GM23338 (cell line): ENCODE data around the gene LDB3. TPM values are rescaled to one million over a fixed set of nuclear protein-coding genes. Genes with fewer than 3 reads are reported as not detected.

ENCODE experiments used
- ATAC-seq: fragments of 200-7000 bp; cut with Tn5 transposase; 3 replicates; pipeline ENCODE4 v1.9.1; 2020
- DNase-seq: peaks from one replicate; pipeline ENCODE4 v3.0.0-alpha.2; 2015; ENCODE audit warnings: low spot score
- H2AFZ ChIP-seq: fragments of 200-600 bp; sonication (generic); 2 replicates; pipeline ENCODE4 v1.8.0; 2016; ENCODE audit warnings: antibody characterized with exemption, mild to moderate bottlenecking, moderate library complexity
- H3F3A ChIP-seq: fragments of 200-600 bp; sonication (generic); replicated peaks from 2 replicates; pipeline ENCODE4 v1.8.0; 2017; ENCODE audit warnings: antibody characterized with exemption, mixed run types, low read depth
- H3K27ac ChIP-seq: fragments of 200-600 bp; sonication (generic); 2 replicates; pipeline ENCODE4 v1.6.1; 2016; ENCODE audit warnings: low read depth
- H3K27me3 ChIP-seq: fragments of 200-600 bp; sonication (generic); 2 replicates; pipeline ENCODE4 v1.8.0; 2016; ENCODE audit warnings: mild to moderate bottlenecking, mixed run types, moderate library complexity; ENCODE audit not compliant: insufficient read depth
- H3K36me3 ChIP-seq: fragments of 200-600 bp; sonication (generic); 2 replicates; pipeline ENCODE4 v1.8.0; 2016; ENCODE audit warnings: mild to moderate bottlenecking; ENCODE audit not compliant: insufficient read depth
- H3K4me1 ChIP-seq: fragments of 200-600 bp; sonication (generic); 2 replicates; pipeline ENCODE4 v1.8.0; 2016; ENCODE audit warnings: mild to moderate bottlenecking, moderate library complexity; ENCODE audit not compliant: insufficient read depth
- H3K4me2 ChIP-seq: fragments of 200-600 bp; sonication (generic); 2 replicates; pipeline ENCODE4 v1.7.1; 2017; ENCODE audit warnings: mixed run types
- H3K4me3 ChIP-seq: fragments of 200-600 bp; sonication (generic); 2 replicates; pipeline ENCODE4 v1.6.1; 2016; ENCODE audit warnings: mixed run types
- H3K79me2 ChIP-seq: fragments of 200-600 bp; sonication (generic); replicated peaks from 2 replicates; pipeline ENCODE4 v1.8.0; 2017; ENCODE audit warnings: mild to moderate bottlenecking; ENCODE audit not compliant: insufficient read depth
- H3K9me2 ChIP-seq: fragments of 200-600 bp; sonication (generic); 2 replicates; pipeline ENCODE4 v1.8.0; 2017; ENCODE audit not compliant: insufficient read depth
- H4K20me1 ChIP-seq: fragments of 200-600 bp; sonication (generic); replicated peaks from 2 replicates; pipeline ENCODE4 v1.8.0; 2017; ENCODE audit warnings: mild to moderate bottlenecking; ENCODE audit not compliant: insufficient read depth
- H3K27ac Mint-ChIP-seq: 2 replicates; pipeline ENCODE4 v1.8.0; 2020; ENCODE audit warnings: inconsistent platforms, mild to moderate bottlenecking, moderate library complexity, mixed read lengths
- H3K27me3 Mint-ChIP-seq: 3 replicates; pipeline ENCODE4 v1.8.0; 2022; ENCODE audit warnings: low read depth, mild to moderate bottlenecking, moderate library complexity, mixed read lengths, inconsistent platforms; ENCODE audit not compliant: insufficient read depth, poor library complexity
- H3K36me3 Mint-ChIP-seq: 3 replicates; pipeline ENCODE4 v1.8.0; 2021; ENCODE audit warnings: low read depth, mild to moderate bottlenecking, inconsistent platforms, moderate library complexity, mixed read lengths
- H3K4me1 Mint-ChIP-seq: 3 replicates; pipeline ENCODE4 v1.8.0; 2020; ENCODE audit warnings: mild to moderate bottlenecking, inconsistent platforms, mixed read lengths
- H3K4me3 Mint-ChIP-seq: 3 replicates; pipeline ENCODE4 v1.8.0; 2021; ENCODE audit warnings: moderate library complexity, mild to moderate bottlenecking, inconsistent platforms, mixed read lengths
- H3K9me3 Mint-ChIP-seq: 3 replicates; pipeline ENCODE4 v1.8.0; 2020; ENCODE audit warnings: moderate library complexity, mild to moderate bottlenecking, inconsistent platforms, mixed read lengths
- CTCF ChIP-seq, 2 experiments: fragments of 200-600 bp in 1 of 2; sonication (generic) in 1 of 2; conservative IDR thresholded peaks; 2 replicates each; pipeline versions ENCODE4 v1.5.1 to v1.6.1; 2016 to 2017; ENCODE audit warnings: antibody characterized with exemption in 2 of 2, low read depth in 2 of 2, mild to moderate bottlenecking in 2 of 2, moderate library complexity in 1 of 2
- ETS1 ChIP-seq: IDR thresholded peaks from 2 replicates; pipeline ENCODE4 v1.6.1; 2016; ENCODE audit warnings: antibody characterized with exemption
- EZH2phosphoT487 ChIP-seq: fragments of 200-600 bp; sonication (generic); IDR thresholded peaks from one replicate; pipeline ENCODE4 v1.8.1; 2018; ENCODE audit warnings: antibody characterized with exemption; ENCODE audit not compliant: unreplicated experiment
- NANOG ChIP-seq: IDR thresholded peaks from 2 replicates; pipeline ENCODE4 v1.6.1; 2016; ENCODE audit warnings: antibody characterized with exemption, borderline replicate concordance
- REST ChIP-seq: IDR thresholded peaks from one replicate; pipeline ENCODE4 v1.6.1; 2018; ENCODE audit warnings: antibody characterized with exemption; ENCODE audit not compliant: unreplicated experiment
- STAT1 ChIP-seq: IDR thresholded peaks from one replicate; pipeline ENCODE4 v1.6.1; 2016; ENCODE audit warnings: antibody characterized with exemption; ENCODE audit not compliant: unreplicated experiment
- ZNF114 ChIP-seq: fragments of 250-450 bp; sonication (Bioruptor Pico); IDR thresholded peaks from 2 replicates; pipeline ENCODE4 v1.5.0; 2020; ENCODE audit warnings: mild to moderate bottlenecking, moderate library complexity
- ZNF331 ChIP-seq: fragments of 250-450 bp; sonication (Bioruptor Pico); IDR thresholded peaks from 2 replicates; pipeline ENCODE4 v1.5.0; 2020; ENCODE audit warnings: low read depth, mild to moderate bottlenecking, moderate library complexity
- polyA plus RNA-seq: library from polyadenylated mRNA; unstranded; fragments of >200 nt; fragmentation: Nextera tagmentation; extraction: Ambion mirVana; gene quantifications from 2 replicates; pipeline ENCODE4 v1.2.1, GENCODE V29; 2016
- total RNA-seq: library from RNA; depleted of rRNA; stranded (reverse); fragments of >200 nt; shearing (Covaris generic); gene quantifications from 2 replicates; pipeline ENCODE4 v1.2.3, GENCODE V29; 2014

LDB3 gene
- total and polyA plus RNA-seq, 2 experiments from 2014 or later = 0.14 to 0.16 TPM

DNA sequence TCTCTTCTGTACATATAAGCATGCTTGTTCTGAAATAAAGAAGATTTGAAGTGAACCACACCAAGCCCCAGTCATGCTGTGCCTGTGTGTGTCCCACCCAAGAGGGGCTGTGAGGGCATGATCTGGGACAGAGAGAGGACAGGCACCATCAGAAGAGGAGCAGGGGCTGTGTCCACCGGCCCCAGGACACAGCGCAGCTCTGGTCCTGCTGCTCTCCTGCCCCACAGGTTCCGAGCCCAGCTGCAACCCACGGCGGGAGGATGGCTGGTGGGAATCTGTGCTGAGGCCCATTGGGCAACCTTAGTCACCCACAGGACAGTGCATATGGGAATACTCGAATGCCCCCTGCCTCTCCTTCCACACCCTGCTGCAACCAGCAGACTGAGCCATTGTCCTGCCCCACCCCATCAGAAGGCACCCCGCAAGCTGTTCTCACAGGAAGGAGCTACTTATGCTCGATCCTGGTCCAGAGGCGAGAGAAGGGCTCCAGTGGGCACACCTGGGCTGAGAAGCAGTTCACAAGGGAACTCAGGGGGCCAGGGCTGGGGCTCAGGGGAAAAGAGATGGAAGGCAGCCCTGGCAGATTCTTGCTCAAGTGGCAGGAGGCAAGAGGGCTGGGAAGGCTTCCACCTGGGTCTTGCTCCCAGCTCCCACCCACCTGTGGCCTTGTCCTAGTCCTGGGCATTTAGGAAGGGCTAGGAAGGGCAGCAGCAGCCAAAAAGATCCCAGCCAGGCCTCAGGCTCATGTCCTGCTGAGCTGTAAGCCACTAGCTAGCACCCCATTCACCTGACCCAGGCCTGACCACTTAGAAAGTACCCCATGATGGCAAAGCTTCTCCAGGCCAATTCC lies 31.9 kb downstream of the LDB3 start (continued):
- TF ChIP-seq REST = no peak
- no peak for TF ChIP-seq STAT1
- TF ChIP-seq ETS1 = no peak
- no peak for TF ChIP-seq NANOG
- TF ChIP-seq ZNF331 (CRISPR knock-in tag) = no peak

DNA sequence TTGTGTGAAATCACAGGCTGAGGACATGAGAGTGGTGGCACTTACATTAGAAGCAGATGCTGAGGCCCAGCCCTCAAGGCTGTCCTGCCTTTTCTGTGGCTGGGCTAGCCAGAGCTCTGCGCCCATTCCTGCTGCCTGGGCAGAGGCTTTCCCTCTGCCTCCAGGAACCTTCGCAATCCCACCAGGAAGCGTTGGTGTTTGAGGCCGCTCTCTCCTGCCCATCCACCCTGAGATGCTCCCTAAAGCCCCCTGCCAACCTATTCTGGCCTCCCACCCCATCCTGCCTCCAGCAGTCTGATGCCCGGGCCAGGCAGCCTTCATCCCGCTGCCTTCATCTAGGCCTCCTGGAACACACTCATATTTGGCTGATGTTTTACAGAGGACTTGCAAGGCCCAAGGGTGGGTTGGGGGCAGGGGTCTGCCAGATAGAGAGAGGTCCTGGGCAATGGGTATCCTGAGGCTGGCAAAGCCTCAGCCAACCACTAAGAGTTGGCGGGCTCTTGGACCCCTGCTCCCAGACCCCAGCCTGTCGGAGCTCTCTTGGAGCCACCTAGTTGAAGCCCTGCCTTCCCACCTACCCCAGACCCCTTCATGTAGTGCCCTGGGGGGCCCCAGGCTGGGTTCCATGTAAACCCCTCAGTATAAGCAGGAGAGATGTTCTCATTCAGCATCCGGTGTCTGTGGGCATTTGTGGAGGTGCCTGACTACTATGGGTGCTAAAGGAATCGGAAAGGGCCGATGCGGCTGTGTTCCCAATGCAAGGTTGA lies 32.7 kb downstream of the LDB3 start:
- H3K27ac ChIP-seq = no peak overlapping the region
- H3K4me3 Mint-ChIP-seq = no peak overlapping the region

More for the DNA sequence above, 32.7 kb downstream of the LDB3 start:
- Histone ChIP-seq H3K4me2 (no peak overlapping the region), H3K36me3 (no peaks in the 10 kb centered on the region), H3K9me2 (peaks cover 8% of the 10 kb centered on the region; the same call in 1 of the 2 replicates), H2AFZ (no peak overlapping the region), H3F3A (no peaks in the 10 kb centered on the region), H3K4me1 (peaks cover 10% of the 10 kb centered on the region), H3K4me3 (no peak overlapping the region), H3K27me3 (no peaks in the 10 kb centered on the region), H4K20me1 (no peaks in the 10 kb centered on the region), H3K79me2 (no peaks in the 10 kb centered on the region)
- DNase-seq = no peak
- H3K27ac Mint-ChIP-seq = no peak overlapping the region
- peaks cover 6% of the 10 kb centered on the region for H3K27me3 Mint-ChIP-seq
- no peaks in the 10 kb centered on the region; the same call in 2 of the 3 replicates for H3K36me3 Mint-ChIP-seq
- no peak for ATAC-seq
- H3K9me3 Mint-ChIP-seq = no peaks in the 10 kb centered on the region
- peaks cover 17% of the 10 kb centered on the region for H3K4me1 Mint-ChIP-seq
- TF ChIP-seq ZNF331 (CRISPR knock-in tag) (no peak), ZNF114 (no peak), CTCF (conservative IDR thresholded peaks at IDR 0.05; ENCODE audit: low read depth in 2 of 2) (no peak), STAT1 (no peak), REST (no peak), EZH2phosphoT487 (no peak)
